Endothelial cell of hepatic sinusoid (primary cell): ENCODE results near the gene VAT1L.

Experiments
- in situ Hi-C: cut with HindIII; loops from 2 replicates; pipeline ENCODE4 v1.10.0; 2017; ENCODE audit warnings: low sequenced_read_pairs

The VAT1L gene

GRCh38 chr16:77898671-77899211, 110.4 kb downstream of the VAT1L start:
- in situ Hi-C loops, result no loop called here

GRCh38 chr16:77899416-77899815, 111.1 kb downstream of the VAT1L start:
- in situ Hi-C loops, result no loop called here

GRCh38 chr16:77905374-77905920, 117.1 kb downstream of the VAT1L start:
- in situ Hi-C loops, result loop anchor here (5.0 kb wide), 2 partner anchors 38 to 73 kb away; no protein-coding TSS in a partner anchor

GRCh38 chr16:77910021-77910420, 121.7 kb downstream of the VAT1L start:
- in situ Hi-C loops, result no loop called here

GRCh38 chr16:77912617-77913016, 124.3 kb downstream of the VAT1L start:
- in situ Hi-C loops, result no loop called here

- in situ Hi-C loops, result no loop called here
Measured at GRCh38 chr16:77913738-77914253, 125.4 kb downstream of the VAT1L start.

- in situ Hi-C loops, result no loop called here
Measured at GRCh38 chr16:77916111-77916510, 127.7 kb downstream of the VAT1L start.

- in situ Hi-C loops, result no loop called here
Measured at GRCh38 chr16:77917971-77918370, 129.6 kb downstream of the VAT1L start.

- in situ Hi-C loops, result no loop called here
Measured at GRCh38 chr16:77918809-77919707, 130.7 kb downstream of the VAT1L start.

- in situ Hi-C loops, result no loop called here
Measured at GRCh38 chr16:77919761-77920415, 131.5 kb downstream of the VAT1L start.

GRCh38 chr16:77920984-77921383, 132.6 kb downstream of the VAT1L start:
- in situ Hi-C loops, result no loop called here

GRCh38 chr16:77922228-77922754, 133.9 kb downstream of the VAT1L start:
- in situ Hi-C loops, result no loop called here

GRCh38 chr16:77925531-77925930, 137.2 kb downstream of the VAT1L start:
- in situ Hi-C loops, result no loop called here

GRCh38 chr16:77928096-77928495, 139.7 kb downstream of the VAT1L start:
- in situ Hi-C loops, result no loop called here

GRCh38 chr16:77929004-77929403, 140.6 kb downstream of the VAT1L start:
- in situ Hi-C loops, result no loop called here

- in situ Hi-C loops, result no loop called here
Measured at GRCh38 chr16:77931058-77931457, 142.7 kb downstream of the VAT1L start.

GRCh38 chr16:77937473-77938149, 149.2 kb downstream of the VAT1L start:
- in situ Hi-C loops, result no loop called here

GRCh38 chr16:77938913-77939312, 150.5 kb downstream of the VAT1L start:
- in situ Hi-C loops, result no loop called here

- in situ Hi-C loops, result no loop called here
Measured at GRCh38 chr16:77939968-77940367, 151.6 kb downstream of the VAT1L start.

GRCh38 chr16:77943801-77944200, 155.4 kb downstream of the VAT1L start:
- in situ Hi-C loops, result no loop called here
